PC-3 (cell line): ENCODE data around the gene BABAM1. TPM values are rescaled to one million over a fixed set of nuclear protein-coding genes. Genes with fewer than 3 reads are reported as not detected.

Source experiments
- ATAC-seq: fragments of 200-7000 bp; cut with Tn5 transposase; 2 replicates; pipeline ENCODE4 v1.9.1; 2020; ENCODE audit warnings: mild to moderate bottlenecking, moderate library complexity
- BruUV-seq: library from RNA; stranded (reverse); fragments of 400-500 nt; replicated peaks from 2 replicates; lab custom pipeline; 2021; lab: Mats Ljungman, UMichigan
- CTCF ChIA-PET: fragments of 300-600 bp; sonication (Branson Sonifier 250); formaldehyde crosslinking; loops from one replicate; lab custom pipeline; 2022; ENCODE audit warnings: antibody characterized with exemption; lab: Charles Lee
- POLR2A ChIA-PET: fragments of 300-600 bp; sonication (Branson Sonifier 250); formaldehyde crosslinking; loops from one replicate; lab custom pipeline; 2022; ENCODE audit warnings: antibody characterized with exemption; ENCODE audit not compliant: unreplicated experiment; lab: Charles Lee
- DNase-seq: peaks from one replicate; pipeline ENCODE4 v3.0.0-alpha.2; 2015
- H2AFZ ChIP-seq: fragments of 300-600 bp; sonication (generic); 2 replicates; pipeline ENCODE4 v1.6.0; 2016; ENCODE audit warnings: antibody characterized with exemption, low read length
- H3F3A ChIP-seq: fragments of 300-600 bp; sonication (generic); one replicate; pipeline ENCODE4 v1.6.0; 2017; ENCODE audit warnings: antibody characterized with exemption, low read length, control low read depth, mild to moderate bottlenecking; ENCODE audit not compliant: unreplicated experiment
- H3K27ac ChIP-seq: fragments of 300-600 bp; sonication (generic); 2 replicates; pipeline ENCODE4 v1.5.1; 2016; ENCODE audit warnings: mild to moderate bottlenecking, low read length
- H3K27me3 ChIP-seq: fragments of 300-600 bp; sonication (generic); 2 replicates; pipeline ENCODE4 v1.6.1; 2016; ENCODE audit warnings: low read length, mixed read lengths
- H3K36me3 ChIP-seq: fragments of 300-600 bp; sonication (generic); 2 replicates; pipeline ENCODE4 v1.6.1; 2016; ENCODE audit warnings: low read depth, mixed run types, low read length, mixed read lengths
- H3K4me1 ChIP-seq: fragments of 300-600 bp; sonication (generic); 2 replicates; pipeline ENCODE4 v1.5.1; 2016; ENCODE audit warnings: low read length; ENCODE audit not compliant: insufficient read depth
- H3K4me2 ChIP-seq: fragments of 300-600 bp; sonication (generic); 2 replicates; pipeline ENCODE4 v1.6.0; 2016; ENCODE audit warnings: low read length
- H3K4me3 ChIP-seq: fragments of 300-600 bp; sonication (generic); 2 replicates; pipeline ENCODE4 v1.5.1; 2016; ENCODE audit warnings: mild to moderate bottlenecking, low read length, mixed read lengths
- H3K79me2 ChIP-seq: fragments of 300-600 bp; sonication (generic); 2 replicates; pipeline ENCODE4 v1.6.1; 2017; ENCODE audit warnings: low read length, mixed read lengths
- H3K9ac ChIP-seq: fragments of 300-600 bp; sonication (generic); 2 replicates; pipeline ENCODE4 v1.6.0; 2016; ENCODE audit warnings: mild to moderate bottlenecking, low read length
- H3K9me2 ChIP-seq: fragments of 300-600 bp; sonication (generic); replicated peaks from 2 replicates; pipeline ENCODE4 v1.6.1; 2016; ENCODE audit warnings: mixed run types, low read length, mixed read lengths
- H3K9me3 ChIP-seq: fragments of 300-600 bp; sonication (generic); 2 replicates; pipeline ENCODE4 v1.6.1; 2016; ENCODE audit warnings: low read length, mixed read lengths
- H4K20me1 ChIP-seq: fragments of 300-600 bp; sonication (generic); 2 replicates; pipeline ENCODE4 v1.6.1; 2016; ENCODE audit warnings: low read length, mixed read lengths
- EZH2 ChIP-seq: fragments of 300-600 bp; sonication (generic); IDR thresholded peaks from one replicate; pipeline ENCODE4 v1.6.1; 2017; ENCODE audit warnings: antibody characterized with exemption, mild to moderate bottlenecking, low read length; ENCODE audit not compliant: unreplicated experiment
- EZH2phosphoT487 ChIP-seq: fragments of 300-600 bp; sonication (generic); IDR thresholded peaks from 2 replicates; pipeline ENCODE4 v1.6.1; 2018; ENCODE audit warnings: mild to moderate bottlenecking, antibody characterized with exemption, low read length, borderline replicate concordance
- intact Hi-C: fragments of 100-400 bp; cut with micrococcal nuclease; formaldehyde crosslinking; loops from 2 replicates; pipeline ENCODE4 v1.9.0; 2023
- total RNA-seq: library from RNA; depleted of rRNA; stranded (reverse); fragments of >200 nt; gene quantifications from 2 replicates; pipeline ENCODE4 v1.2.3, GENCODE V29; 2014
- TF ChIP-seq, protein P1 (sequence below): fragments of 300-600 bp; sonication (generic); conservative IDR thresholded peaks from 2 replicates; pipeline ENCODE4 v1.5.1; 2017; ENCODE audit warnings: antibody characterized with exemption, low read depth, mild to moderate bottlenecking, low read length

BABAM1 gene
- total RNA-seq, 1 experiment from 2014 or later, result 196 TPM

GRCh38 chr19:17321655-17322489 is 54.6 kb downstream of the BABAM1 start:
- no peak for ATAC-seq

DNA sequence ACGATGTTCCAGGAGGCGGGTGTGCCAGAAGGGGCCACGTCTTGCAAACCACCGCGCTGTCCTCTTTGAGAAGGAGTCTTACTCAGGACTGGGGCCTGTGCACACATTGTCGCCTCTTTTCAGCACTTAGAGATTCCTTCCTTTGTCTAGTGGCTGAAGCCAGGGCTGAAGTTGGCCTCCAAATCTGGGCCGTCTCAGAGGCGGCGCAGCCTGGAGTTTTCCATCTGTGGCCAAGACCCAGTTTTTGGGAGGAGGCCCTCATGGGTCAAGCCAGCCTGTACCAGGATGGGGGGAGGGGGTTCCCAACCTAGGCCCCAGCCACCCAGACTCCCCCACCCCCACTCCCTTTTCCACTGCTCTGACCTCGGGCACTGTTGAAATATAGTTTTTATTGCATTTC is 55.6 kb downstream of the BABAM1 start:
- POLR2A ChIA-PET, result no interaction called here
- no peak overlapping the region for H2AFZ ChIP-seq

More at GRCh38 chr19:17321655-17322489, 54.6 kb downstream of the BABAM1 start:
- Histone ChIP-seq H3K36me3 (peaks cover 18% of the 10 kb centered on the region), H3K9me2 (no peaks in the 10 kb centered on the region), H3K9me3 (no peaks in the 10 kb centered on the region), H3F3A (no peaks in the 10 kb centered on the region), H3K4me2 (no peak overlapping the region), H3K4me3 (no peak overlapping the region), H3K27me3 (no peaks in the 10 kb centered on the region), H4K20me1 (no peaks in the 10 kb centered on the region), H3K9ac (no peak overlapping the region), H2AFZ (no peak overlapping the region), H3K27ac (no peak overlapping the region), H3K4me1 (peaks cover 10% of the 10 kb centered on the region), H3K79me2 (peaks cover 9% of the 10 kb centered on the region; the same call in 1 of the 2 replicates)
- ChIA-PET CTCF (no interaction called here), POLR2A (no interaction called here)
- TF ChIP-seq EZH2, result no peak
- TF ChIP-seq, protein P1, sequence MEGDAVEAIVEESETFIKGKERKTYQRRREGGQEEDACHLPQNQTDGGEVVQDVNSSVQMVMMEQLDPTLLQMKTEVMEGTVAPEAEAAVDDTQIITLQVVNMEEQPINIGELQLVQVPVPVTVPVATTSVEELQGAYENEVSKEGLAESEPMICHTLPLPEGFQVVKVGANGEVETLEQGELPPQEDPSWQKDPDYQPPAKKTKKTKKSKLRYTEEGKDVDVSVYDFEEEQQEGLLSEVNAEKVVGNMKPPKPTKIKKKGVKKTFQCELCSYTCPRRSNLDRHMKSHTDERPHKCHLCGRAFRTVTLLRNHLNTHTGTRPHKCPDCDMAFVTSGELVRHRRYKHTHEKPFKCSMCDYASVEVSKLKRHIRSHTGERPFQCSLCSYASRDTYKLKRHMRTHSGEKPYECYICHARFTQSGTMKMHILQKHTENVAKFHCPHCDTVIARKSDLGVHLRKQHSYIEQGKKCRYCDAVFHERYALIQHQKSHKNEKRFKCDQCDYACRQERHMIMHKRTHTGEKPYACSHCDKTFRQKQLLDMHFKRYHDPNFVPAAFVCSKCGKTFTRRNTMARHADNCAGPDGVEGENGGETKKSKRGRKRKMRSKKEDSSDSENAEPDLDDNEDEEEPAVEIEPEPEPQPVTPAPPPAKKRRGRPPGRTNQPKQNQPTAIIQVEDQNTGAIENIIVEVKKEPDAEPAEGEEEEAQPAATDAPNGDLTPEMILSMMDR, result no peak
- no peak for TF ChIP-seq EZH2phosphoT487
- no TSS peak for BruUV-seq
- no peak for DNase-seq
- intact Hi-C loops, result no loop called here

More for the DNA sequence above, 55.6 kb downstream of the BABAM1 start:
- TF ChIP-seq, protein P1, result no peak
- TF ChIP-seq EZH2 (no peak), EZH2phosphoT487 (no peak)
- H4K20me1 ChIP-seq, result no peaks in the 10 kb centered on the region
- no peaks in the 10 kb centered on the region for H3F3A ChIP-seq
- CTCF ChIA-PET, result no interaction called here
- no TSS peak for BruUV-seq
- no peak overlapping the region for H3K27ac ChIP-seq
- H3K4me1 ChIP-seq, result peaks cover 1% of the 10 kb centered on the region
- H3K9ac ChIP-seq, result no peak overlapping the region
- H3K4me3 ChIP-seq, result no peak overlapping the region
- DNase-seq (no peak), ATAC-seq (peak; percentile 16)
- H3K9me3 ChIP-seq, result no peaks in the 10 kb centered on the region
- no peaks in the 10 kb centered on the region for H3K27me3 ChIP-seq
- peaks cover 7% of the 10 kb centered on the region; the same call in 1 of the 2 replicates for H3K79me2 ChIP-seq
- H3K9me2 ChIP-seq, result no peaks in the 10 kb centered on the region
- intact Hi-C loops, result no loop called here
- no peak overlapping the region for H3K4me2 ChIP-seq
- peaks cover 18% of the 10 kb centered on the region for H3K36me3 ChIP-seq
